ENCODE measurements around the gene SH3PXD2A. TPM values are rescaled to one million over a fixed set of nuclear protein-coding genes. Genes with fewer than 3 reads are reported as not detected.
A peak's percentile ranks its signal among the peaks of the same experiment; 100 is the strongest.

The SH3PXD2A gene
- total RNA-seq, 1 donor from 2014 or later = 38.6 TPM

DNA sequence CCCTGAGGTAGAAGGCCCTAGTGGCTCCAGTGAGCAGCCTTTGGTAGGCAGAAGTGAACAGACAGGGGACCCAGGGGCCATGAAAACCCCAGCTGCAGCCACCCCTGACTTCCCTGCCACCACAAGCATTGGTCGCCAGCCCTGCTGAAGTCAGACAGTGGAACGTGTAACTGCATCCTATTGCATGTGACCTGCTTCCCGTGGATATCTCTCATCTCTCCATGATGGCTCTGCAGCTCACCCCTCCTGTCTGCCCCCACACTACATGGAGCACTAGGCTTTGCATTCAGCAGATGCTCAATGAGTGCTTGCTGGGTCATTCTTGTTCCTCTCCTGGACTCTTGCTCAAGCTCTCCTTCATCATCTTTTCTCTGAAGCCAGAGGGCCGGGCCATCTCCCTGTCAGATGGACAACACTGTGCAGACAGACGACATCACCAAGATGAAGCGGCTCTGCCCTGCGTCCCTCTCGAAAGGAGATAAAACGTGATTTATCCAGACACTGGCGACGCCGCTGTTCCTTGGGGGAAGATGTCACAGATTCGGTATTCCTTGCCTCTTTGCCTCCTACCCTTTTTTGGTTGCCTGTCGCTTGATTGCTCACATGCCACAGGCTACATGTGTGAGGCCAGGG lies 117.5 kb downstream of the SH3PXD2A start:
- no peak for DNase-seq (ENCODE audit: extremely low spot score, unreplicated experiment)
- H3K27me3 Mint-ChIP-seq = no peaks in the 10 kb centered on the region
- H3K4me1 Mint-ChIP-seq (ENCODE audit: unreplicated experiment) = peaks cover 26% of the 10 kb centered on the region
- H3K9me3 Mint-ChIP-seq = no peaks in the 10 kb centered on the region
- TF ChIP-seq, protein P1, sequence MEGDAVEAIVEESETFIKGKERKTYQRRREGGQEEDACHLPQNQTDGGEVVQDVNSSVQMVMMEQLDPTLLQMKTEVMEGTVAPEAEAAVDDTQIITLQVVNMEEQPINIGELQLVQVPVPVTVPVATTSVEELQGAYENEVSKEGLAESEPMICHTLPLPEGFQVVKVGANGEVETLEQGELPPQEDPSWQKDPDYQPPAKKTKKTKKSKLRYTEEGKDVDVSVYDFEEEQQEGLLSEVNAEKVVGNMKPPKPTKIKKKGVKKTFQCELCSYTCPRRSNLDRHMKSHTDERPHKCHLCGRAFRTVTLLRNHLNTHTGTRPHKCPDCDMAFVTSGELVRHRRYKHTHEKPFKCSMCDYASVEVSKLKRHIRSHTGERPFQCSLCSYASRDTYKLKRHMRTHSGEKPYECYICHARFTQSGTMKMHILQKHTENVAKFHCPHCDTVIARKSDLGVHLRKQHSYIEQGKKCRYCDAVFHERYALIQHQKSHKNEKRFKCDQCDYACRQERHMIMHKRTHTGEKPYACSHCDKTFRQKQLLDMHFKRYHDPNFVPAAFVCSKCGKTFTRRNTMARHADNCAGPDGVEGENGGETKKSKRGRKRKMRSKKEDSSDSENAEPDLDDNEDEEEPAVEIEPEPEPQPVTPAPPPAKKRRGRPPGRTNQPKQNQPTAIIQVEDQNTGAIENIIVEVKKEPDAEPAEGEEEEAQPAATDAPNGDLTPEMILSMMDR (conservative IDR thresholded peaks at IDR 0.05) = no peak
- peaks cover 3% of the 10 kb centered on the region for H3K36me3 Mint-ChIP-seq
- H3K4me3 Mint-ChIP-seq = no peak overlapping the region
- H3K27ac Mint-ChIP-seq = peak overlapping the region; percentile 31

DNA sequence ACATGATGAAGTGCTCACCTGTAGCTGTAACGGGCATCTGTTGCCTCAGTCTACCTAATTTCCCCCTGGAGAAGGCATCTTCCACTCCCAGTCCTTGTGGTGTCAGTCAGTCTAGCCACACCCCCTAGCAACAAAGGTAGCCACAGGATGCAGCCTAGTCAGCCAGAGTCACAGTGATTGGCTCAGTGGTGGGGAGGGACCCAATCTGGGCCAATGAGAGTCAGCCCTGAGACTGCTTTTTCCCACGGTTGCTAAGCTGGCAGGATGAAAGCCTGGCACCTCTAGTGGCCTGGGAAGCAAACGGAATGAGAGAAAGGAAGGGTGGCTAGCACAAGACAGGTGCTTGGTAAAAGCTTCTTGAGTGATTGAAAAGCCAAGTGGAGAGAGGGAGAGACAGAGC lies 118.6 kb downstream of the SH3PXD2A start:
- peaks cover 36% of the 10 kb centered on the region for H3K4me1 Mint-ChIP-seq (ENCODE audit: unreplicated experiment)
- no peak overlapping the region for H3K4me3 Mint-ChIP-seq
- H3K9me3 Mint-ChIP-seq = no peaks in the 10 kb centered on the region
- TF ChIP-seq, protein P1 (conservative IDR thresholded peaks at IDR 0.05) = no peak
- no peaks in the 10 kb centered on the region for H3K27me3 Mint-ChIP-seq
- peaks cover 3% of the 10 kb centered on the region for H3K36me3 Mint-ChIP-seq
- no peak overlapping the region for H3K27ac Mint-ChIP-seq
- no peak for DNase-seq (ENCODE audit: extremely low spot score, unreplicated experiment)

DNA sequence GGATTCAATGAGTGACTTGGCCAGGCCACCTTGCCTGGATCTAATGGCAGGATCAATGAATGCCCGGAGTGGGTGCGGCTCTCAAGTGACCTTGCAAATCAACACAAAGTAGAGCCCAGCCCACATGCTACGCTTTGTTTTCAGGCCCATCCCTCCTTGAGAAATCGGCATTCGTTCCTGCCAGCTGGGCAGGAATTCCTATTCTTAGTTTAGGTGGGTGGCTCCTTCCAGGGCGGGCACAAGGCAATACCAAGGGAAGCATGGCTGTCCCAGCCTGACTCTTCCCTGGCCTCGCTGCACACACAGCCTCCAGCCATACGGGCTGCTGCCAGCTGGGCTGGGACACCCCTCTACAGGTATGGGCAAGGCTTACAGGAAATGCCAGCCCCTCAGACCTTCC lies 119.3 kb downstream of the SH3PXD2A start:
- Mint-ChIP-seq H3K4me1 (ENCODE audit: unreplicated experiment) (peaks cover 41% of the 10 kb centered on the region), H3K9me3 (no peaks in the 10 kb centered on the region), H3K27ac (no peak overlapping the region), H3K27me3 (no peaks in the 10 kb centered on the region), H3K36me3 (peaks cover 3% of the 10 kb centered on the region), H3K4me3 (no peak overlapping the region)
- TF ChIP-seq, protein P1 (conservative IDR thresholded peaks at IDR 0.05) = no peak
- no peak for DNase-seq (ENCODE audit: extremely low spot score, unreplicated experiment)

DNA sequence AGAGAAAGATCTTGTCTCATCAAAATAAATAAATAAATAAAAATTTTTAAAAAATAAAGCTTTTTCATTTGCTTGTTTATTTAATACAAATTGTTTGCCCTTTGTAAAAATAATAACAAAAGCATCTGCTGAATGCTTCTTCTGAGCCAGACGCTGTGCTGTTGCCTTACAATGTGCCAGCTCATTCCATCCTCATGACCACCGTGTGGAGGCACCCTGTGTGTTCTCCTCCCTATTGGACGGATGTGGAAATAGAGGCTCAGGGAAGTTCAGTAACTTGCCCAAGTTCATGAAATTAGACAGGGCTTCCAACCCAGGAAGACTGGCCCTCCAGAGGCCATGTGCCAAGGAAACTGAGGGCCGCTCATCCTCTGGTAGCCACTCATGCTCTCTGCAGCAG lies 120.6 kb downstream of the SH3PXD2A start:
- TF ChIP-seq, protein P1 (conservative IDR thresholded peaks at IDR 0.05) = no peak
- Mint-ChIP-seq H3K27ac (no peak overlapping the region), H3K36me3 (peaks cover 7% of the 10 kb centered on the region), H3K4me1 (ENCODE audit: unreplicated experiment) (peaks cover 49% of the 10 kb centered on the region), H3K9me3 (no peaks in the 10 kb centered on the region), H3K27me3 (no peaks in the 10 kb centered on the region), H3K4me3 (no peak overlapping the region)
- no peak for DNase-seq (ENCODE audit: extremely low spot score, unreplicated experiment)

DNA sequence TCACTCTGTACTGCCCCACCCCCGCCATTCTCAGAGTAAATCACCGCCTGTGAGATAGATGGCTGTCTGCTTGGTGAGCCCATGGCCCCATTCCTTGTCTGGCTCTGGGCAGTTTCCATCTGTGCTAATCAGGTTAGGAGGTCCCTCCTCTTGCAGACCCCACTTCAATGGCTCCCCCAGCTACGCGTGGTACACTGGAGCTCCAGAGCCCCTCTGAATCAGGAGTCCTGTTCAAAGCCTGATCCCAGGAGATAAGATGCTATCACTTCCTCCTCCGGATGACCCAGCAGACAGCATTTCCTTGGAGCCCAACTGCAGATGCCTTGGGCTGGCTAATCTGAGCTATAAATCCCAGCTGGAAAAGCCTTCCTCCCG lies 122.3 kb downstream of the SH3PXD2A start:
- H3K27ac Mint-ChIP-seq = peak overlapping the region; percentile 31
- no peak for DNase-seq (ENCODE audit: extremely low spot score, unreplicated experiment)
- peaks cover 42% of the 10 kb centered on the region for H3K4me1 Mint-ChIP-seq (ENCODE audit: unreplicated experiment)
- no peaks in the 10 kb centered on the region for H3K27me3 Mint-ChIP-seq
- TF ChIP-seq, protein P1 (conservative IDR thresholded peaks at IDR 0.05) = no peak
- H3K4me3 Mint-ChIP-seq = peak overlapping the region; percentile 31
- no peaks in the 10 kb centered on the region for H3K9me3 Mint-ChIP-seq
- H3K36me3 Mint-ChIP-seq = peaks cover 7% of the 10 kb centered on the region

Measured in type B pancreatic cell (in vitro differentiated cells).